IMR-90 (cell line): ENCODE data around the gene NCAPH2. TPM values are rescaled to one million over a fixed set of nuclear protein-coding genes. Genes with fewer than 3 reads are reported as not detected.

Experiments
- ATAC-seq: fragments of 200-7000 bp; cut with Tn5 transposase; 2 replicates; pipeline ENCODE4 v1.9.1; 2020; ENCODE audit warnings: low read depth, mild to moderate bottlenecking, moderate library complexity
- BruUV-seq: library from RNA; stranded (reverse); fragments of 400-500 nt; replicated peaks from 2 replicates; lab custom pipeline; 2021; lab: Mats Ljungman, UMichigan
- CTCF ChIA-PET: fragments of 300-600 bp; formaldehyde crosslinking; extraction: SDS; loops from one replicate; lab custom pipeline; 2021; ENCODE audit warnings: antibody characterized with exemption; lab: Yijun Ruan, JAX
- POLR2A ChIA-PET: fragments of 300-600 bp; sonication (Branson Sonifier 250); formaldehyde crosslinking; loops from one replicate; lab custom pipeline; 2022; ENCODE audit warnings: antibody characterized with exemption; ENCODE audit not compliant: unreplicated experiment; lab: Charles Lee
- DNase-seq: peaks from one replicate; pipeline ENCODE4 v3.0.0; 2013
- H2AFZ ChIP-seq: replicated peaks from 2 replicates; pipeline ENCODE3; 2013; ENCODE audit warnings: low read length, mild to moderate bottlenecking; ENCODE audit not compliant: poor library complexity
- H2AK5ac ChIP-seq: 2 replicates; pipeline ENCODE4 v1.6.1; 2013; ENCODE audit warnings: low read depth, low read length, inconsistent platforms
- H2AK9ac ChIP-seq: replicated peaks from 2 replicates; pipeline ENCODE3; 2013; ENCODE audit warnings: mild to moderate bottlenecking, low read depth, low read length, moderate library complexity; ENCODE audit not compliant: poor library complexity
- H2BK120ac ChIP-seq: 2 replicates; pipeline ENCODE4 v1.6.1; 2013; ENCODE audit warnings: low read depth, low read length, inconsistent platforms
- H2BK15ac ChIP-seq: 3 replicates; pipeline ENCODE4 v1.6.1; 2013; ENCODE audit warnings: low read depth, low read length, inconsistent platforms
- H2BK20ac ChIP-seq: 2 replicates; pipeline ENCODE4 v1.6.1; 2013; ENCODE audit warnings: low read depth, mild to moderate bottlenecking, inconsistent platforms, low read length, moderate library complexity
- H2BK5ac ChIP-seq: 2 replicates; pipeline ENCODE4 v1.6.1; 2013; ENCODE audit warnings: mild to moderate bottlenecking, low read depth, low read length, inconsistent platforms; ENCODE audit not compliant: poor library complexity, severe bottlenecking
- H3K14ac ChIP-seq: replicated peaks from 2 replicates; pipeline ENCODE4 v1.6.1; 2013; ENCODE audit warnings: low read depth, low read length, inconsistent platforms
- H3K18ac ChIP-seq: 2 replicates; pipeline ENCODE4 v1.6.1; 2013; ENCODE audit warnings: low read depth, low read length, control low read depth
- H3K23ac ChIP-seq: 2 replicates; pipeline ENCODE4 v1.6.1; 2013; ENCODE audit warnings: low read depth, low read length, inconsistent platforms
- H3K27ac ChIP-seq: 2 replicates; pipeline ENCODE4 v1.5.1; 2013; ENCODE audit warnings: mild to moderate bottlenecking, control low read depth, low read length; ENCODE audit not compliant: insufficient read depth
- H3K27me3 ChIP-seq: 2 replicates; pipeline ENCODE4 v1.6.1; 2013; ENCODE audit warnings: low read length; ENCODE audit not compliant: control insufficient read depth, insufficient read depth
- H3K36me3 ChIP-seq: 2 replicates; pipeline ENCODE4 v1.6.1; 2013; ENCODE audit warnings: low read length, mixed read lengths; ENCODE audit not compliant: control insufficient read depth, insufficient read depth
- H3K4ac ChIP-seq: 2 replicates; pipeline ENCODE4 v1.6.1; 2013; ENCODE audit warnings: low read depth, low read length, inconsistent platforms
- H3K4me1 ChIP-seq: 2 replicates; pipeline ENCODE4 v1.6.1; 2013; ENCODE audit warnings: low read length, mixed read lengths; ENCODE audit not compliant: control insufficient read depth, insufficient read depth
- H3K4me2 ChIP-seq: 2 replicates; pipeline ENCODE4 v1.6.1; 2013; ENCODE audit warnings: low read depth, mild to moderate bottlenecking, control low read depth, low read length, moderate library complexity
- H3K4me3 ChIP-seq: 2 replicates; pipeline ENCODE4 v1.5.1; 2013; ENCODE audit warnings: low read depth, mild to moderate bottlenecking, control low read depth, low read length, moderate library complexity; ENCODE audit not compliant: insufficient read depth
- H3K56ac ChIP-seq: 2 replicates; pipeline ENCODE4 v1.6.1; 2013; ENCODE audit warnings: low read length, inconsistent platforms; ENCODE audit not compliant: insufficient read depth; ENCODE audit errors: extremely low read depth
- H3K79me1 ChIP-seq, 2 experiments: 2 replicates each; pipeline ENCODE4 v1.6.1; 2013; ENCODE audit warnings: low read length in 2 of 2, inconsistent platforms in 1 of 2, low read depth in 1 of 2
- H3K9ac ChIP-seq: 2 replicates; pipeline ENCODE4 v1.6.1; 2013; ENCODE audit warnings: low read depth, low read length, control low read depth
- H3K9me1 ChIP-seq: 2 replicates; pipeline ENCODE4 v1.6.1; 2013; ENCODE audit warnings: low read length, inconsistent platforms; ENCODE audit not compliant: insufficient read depth
- H3K9me3 ChIP-seq: 2 replicates; pipeline ENCODE4 v1.6.1; 2013; ENCODE audit warnings: low read length; ENCODE audit not compliant: control insufficient read depth, insufficient read depth
- H4K20me1 ChIP-seq: 2 replicates; pipeline ENCODE4 v1.6.1; 2013; ENCODE audit warnings: low read length, inconsistent platforms; ENCODE audit not compliant: insufficient read depth
- H4K5ac ChIP-seq: 2 replicates; pipeline ENCODE4 v1.6.1; 2013; ENCODE audit warnings: mild to moderate bottlenecking, low read depth, low read length, control low read depth
- H4K8ac ChIP-seq, 2 experiments: 2 replicates each; pipeline ENCODE4 v1.6.1; 2013; ENCODE audit warnings: low read depth in 2 of 2, low read length in 2 of 2, control low read depth in 1 of 2, inconsistent platforms in 1 of 2
- H4K91ac ChIP-seq: 2 replicates; pipeline ENCODE4 v1.6.1; 2013; ENCODE audit warnings: low read depth, low read length, inconsistent platforms; ENCODE audit not compliant: insufficient read depth
- CEBPB ChIP-seq: IDR thresholded peaks from 2 replicates; pipeline ENCODE4 v1.6.1; 2012; ENCODE audit warnings: low read depth, low read length, improper control_type of control experiment
- CHD1 ChIP-seq: IDR thresholded peaks from 2 replicates; pipeline ENCODE4 v1.6.1; 2012; ENCODE audit warnings: low read depth, low read length, improper control_type of control experiment
- FOS ChIP-seq: fragments of 150-350 bp; IDR thresholded peaks from 2 replicates; pipeline ENCODE4 v1.6.1; 2016; ENCODE audit warnings: low read depth, low read length
- MAFK ChIP-seq: IDR thresholded peaks from 2 replicates; pipeline ENCODE4 v1.6.1; 2012; ENCODE audit warnings: low read depth, low read length, improper control_type of control experiment
- MXI1 ChIP-seq: IDR thresholded peaks from 2 replicates; pipeline ENCODE4 v1.6.1; 2012; ENCODE audit warnings: low read depth, mild to moderate bottlenecking, low read length, moderate library complexity, borderline replicate concordance
- POLR2A ChIP-seq: IDR thresholded peaks from 2 replicates; pipeline ENCODE4 v1.6.1; 2012; ENCODE audit warnings: mild to moderate bottlenecking, low read depth, low read length
- SMC3 ChIP-seq: fragments of 150-350 bp; IDR thresholded peaks from 2 replicates; pipeline ENCODE4 v1.6.1; 2016; ENCODE audit warnings: low read depth, mild to moderate bottlenecking, antibody characterized with exemption, low read length, moderate library complexity
- WGBS, 2 experiments: methylation state at CpG; one replicate each; pipeline versions ENCODE4 v1.1.5 to v1.1.7; 2013; ENCODE audit warnings: missing lambda C conversion rate in 2 of 2; ENCODE audit not compliant: insufficient read length in 1 of 2; ENCODE audit errors: extremely low coverage in 2 of 2; 5-methylcytosine and 5-hydroxymethylcytosine counted together
- dilution Hi-C: fragments of 300-500 bp; cut with HindIII; formaldehyde crosslinking; loops from one replicate; pipeline ENCODE4 v1.14.3; 2018; ENCODE audit warnings: low sequenced_read_pairs; ENCODE audit not compliant: unreplicated experiment
- in situ Hi-C: fragments of 300-500 bp; cut with MboI; formaldehyde crosslinking; loops from 3 replicates; pipeline ENCODE4 v1.14.3; 2019; ENCODE audit warnings: low sequenced_read_pairs, inconsistent platforms, mixed read lengths
- intact Hi-C: fragments of 100-400 bp; cut with micrococcal nuclease; formaldehyde crosslinking; loops from 2 replicates; pipeline ENCODE4 v1.10.0; 2022
- polyA plus RNA-seq, 3 experiments: library from polyadenylated mRNA; depleted of rRNA; stranded (reverse); fragments of >200 nt; gene quantifications; 2 replicates each; pipeline ENCODE4 v1.2.3, GENCODE V29; 2012; ENCODE audit warnings: low replicate concordance in 1 of 3
- total RNA-seq: library from RNA; depleted of rRNA; stranded (reverse); fragments of >200 nt; gene quantifications from 2 replicates; pipeline ENCODE4 v1.2.3, GENCODE V29; 2012

NCAPH2 gene
- total and polyA plus RNA-seq, 2 of the 4 experiments (the other 2 are of a cell fraction) = 30.2 to 38.5 TPM

GRCh38 chr22:50489363-50490243 lies 18.4 kb upstream of the NCAPH2 start:
- 89% methylated on average over 9 of the region's 31 CpGs; no CpG with 5 or more reads in 1 of the 2 experiments for WGBS, 2 experiments
- H2AFZ ChIP-seq = peak overlapping the region; percentile 32
- H3K27ac ChIP-seq = no peak overlapping the region
- no peak overlapping the region for H3K23ac ChIP-seq
- in situ Hi-C loops (no loop called here), dilution Hi-C loops (no loop called here), intact Hi-C loops (no loop called here)
- H3K27me3 ChIP-seq = no peaks in the 10 kb centered on the region; the same call in none of the 2 replicates
- H3K4me3 ChIP-seq = no peak overlapping the region
- H3K14ac ChIP-seq = no peak overlapping the region
- no peaks in the 10 kb centered on the region for H3K36me3 ChIP-seq
- no peaks in the 10 kb centered on the region for H3K4me1 ChIP-seq
- no peak overlapping the region for H4K91ac ChIP-seq
- TF ChIP-seq SMC3 (no peak), CEBPB (no peak), MAFK (no peak), MXI1 (no peak), FOS (no peak), POLR2A (no peak), CHD1 (no peak)
- no peak overlapping the region for H2AK9ac ChIP-seq
- H2AK5ac ChIP-seq = no peak overlapping the region
- no peaks in the 10 kb centered on the region; the same call in 1 of the 2 replicates for H4K20me1 ChIP-seq
- H2BK20ac ChIP-seq = no peak overlapping the region
- H3K79me1 ChIP-seq = no peaks in the 10 kb centered on the region
- DNase-seq (no peak), ATAC-seq (no peak)
- BruUV-seq = no TSS peak
- H3K9me3 ChIP-seq = no peaks in the 10 kb centered on the region
- H4K5ac ChIP-seq = no peak overlapping the region
- H3K4ac ChIP-seq = no peak overlapping the region
- no peak overlapping the region for H3K4me2 ChIP-seq
- H3K9ac ChIP-seq = no peak overlapping the region
- no peak overlapping the region for H2BK120ac ChIP-seq
- no peak overlapping the region for H3K56ac ChIP-seq
- CTCF ChIA-PET = interaction anchor here (1.0 kb wide), 1 partner anchor 9 kb away, joined by 4 read pairs; no protein-coding TSS in a partner anchor
- POLR2A ChIA-PET = no interaction called here
- no peaks in the 10 kb centered on the region for H3K9me1 ChIP-seq
- H4K8ac ChIP-seq = no peak overlapping the region
- H3K18ac ChIP-seq = no peak overlapping the region
- H2BK15ac ChIP-seq = no peak overlapping the region
- no peak overlapping the region for H2BK5ac ChIP-seq
